ENCODE measurements around the gene PRKCH. TPM values are rescaled to one million over a fixed set of nuclear protein-coding genes. Genes with fewer than 3 reads are reported as not detected.

Gene PRKCH
- total and polyA plus RNA-seq, 2 of the 13 experiments (the other 11 are each of a cell fraction or from before 2014, with no cell fraction given), result 0.48 to 1.3 TPM

DNA sequence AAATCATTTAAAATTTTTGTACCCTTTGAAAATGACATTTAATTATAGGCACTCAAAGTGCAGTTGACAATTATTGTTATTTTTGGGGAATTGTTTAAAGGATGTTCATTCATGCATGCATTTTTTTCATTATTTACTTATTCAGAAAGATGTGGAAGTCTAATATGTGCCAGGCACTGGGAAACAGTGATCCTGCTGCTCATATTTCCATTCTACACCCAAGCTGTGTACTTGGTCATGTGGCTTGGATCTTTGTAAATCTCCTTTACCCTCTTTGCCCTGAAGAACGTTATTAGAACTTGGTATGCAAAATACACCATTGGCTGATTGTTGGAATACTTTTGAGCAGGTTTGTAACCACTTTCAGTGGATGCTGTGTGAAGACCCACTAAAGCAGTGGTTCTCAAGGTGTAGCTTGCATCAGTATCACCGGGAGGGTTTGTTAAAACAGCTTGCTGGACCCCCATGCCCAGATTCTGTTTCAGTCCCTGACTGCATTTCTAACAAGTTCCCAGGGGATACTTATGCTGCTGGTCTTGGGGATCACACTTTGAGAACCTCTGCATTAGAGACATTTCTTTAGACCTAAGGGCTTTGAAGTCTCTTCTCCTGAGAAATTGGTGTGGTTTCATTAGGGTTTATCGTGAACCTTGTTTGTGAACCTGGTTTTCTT is 47.5 kb downstream of the PRKCH start:
- FAIRE-seq, result no peak
- in situ Hi-C loops (cut with HindIII; ENCODE audit: extremely low pct_ligation_motif_present, low pct_unique_long_range_greater_than_20kb), result no loop called here
- ChIA-PET CTCF (ENCODE audit: low intra/inter-chr PET ratio, low total read pairs) (no interaction called here), POLR2A (no interaction called here)
- no peak overlapping the region for H3K4me3 ChIP-seq (replicated peaks in 1 of 3; ENCODE audit: insufficient read depth in 1 of 3, low read depth in 2 of 3, low read length in 3 of 3)
- H4K20me1 ChIP-seq (ENCODE audit: insufficient read depth, low read length), result no peaks in the 10 kb centered on the region
- BruUV-seq (replicated peaks), result no TSS peak
- intact Hi-C loops (cut with micrococcal nuclease; ENCODE audit: unreplicated experiment), result no loop called here
- H3K9ac ChIP-seq (ENCODE audit: insufficient read depth, low read depth, low read length), result no peak overlapping the region
- no peak overlapping the region for H3K27ac ChIP-seq (ENCODE audit: extremely low read length, insufficient read depth, low read length)
- H3K9me3 ChIP-seq (ENCODE audit: low read length), result peaks cover 2% of the 10 kb centered on the region; the same call in 1 of the 2 replicates
- no peak for DNase-seq (ENCODE audit: low spot score)
- WGBS (ENCODE audit: low lambda C conversion rate), result 5% methylated on average over 2 of the region's 3 CpGs
- ATAC-seq, result no peak
- no peaks in the 10 kb centered on the region for H3K4me1 ChIP-seq (ENCODE audit: insufficient read depth, low read length)
- no peak overlapping the region for H2AFZ ChIP-seq (ENCODE audit: low read length)
- no peaks in the 10 kb centered on the region for H3K36me3 ChIP-seq (replicated peaks in 1 of 2; ENCODE audit: control insufficient read depth in 1 of 2, insufficient read depth in 2 of 2, low read length in 2 of 2)
- no peaks in the 10 kb centered on the region for H3K79me2 ChIP-seq (ENCODE audit: insufficient read depth, low read length)
- H3K27me3 ChIP-seq (ENCODE audit: control insufficient read depth in 1 of 2, insufficient read depth in 2 of 2, low read length in 2 of 2), result no peaks in the 10 kb centered on the region; a peak in 1 of 5 replicates
- no peak overlapping the region for H3K4me2 ChIP-seq (ENCODE audit: low read depth, low read length)
- TF ChIP-seq ZNF562 (CRISPR knock-in tag; IDR thresholded peaks at IDR 0.05; ENCODE audit: borderline replicate concordance) (no peak), CREB1 (IDR thresholded peaks at IDR 0.05) (no peak), CREB1 (CRISPR knock-in tag; IDR thresholded peaks at IDR 0.05) (no peak), ZMYM2 (CRISPR knock-in tag; IDR thresholded peaks at IDR 0.05) (no peak), HMG20B (CRISPR knock-in tag; conservative IDR thresholded peaks at IDR 0.05) (no peak), MEIS1 (CRISPR knock-in tag; IDR thresholded peaks at IDR 0.05; ENCODE audit: borderline replicate concordance) (no peak), ZNF124 (CRISPR knock-in tag; IDR thresholded peaks at IDR 0.05) (no peak), SATB2 (CRISPR knock-in tag; IDR thresholded peaks at IDR 0.05) (no peak), SNAPC2 (CRISPR knock-in tag; IDR thresholded peaks at IDR 0.05) (no peak), JUND (CRISPR knock-in tag; IDR thresholded peaks at IDR 0.05) (no peak), ZNF674 (CRISPR knock-in tag; IDR thresholded peaks at IDR 0.05; ENCODE audit: low read depth) (no peak), ZNF3 (CRISPR knock-in tag; IDR thresholded peaks at IDR 0.05) (no peak)
- TF ChIP-seq, protein P1, sequence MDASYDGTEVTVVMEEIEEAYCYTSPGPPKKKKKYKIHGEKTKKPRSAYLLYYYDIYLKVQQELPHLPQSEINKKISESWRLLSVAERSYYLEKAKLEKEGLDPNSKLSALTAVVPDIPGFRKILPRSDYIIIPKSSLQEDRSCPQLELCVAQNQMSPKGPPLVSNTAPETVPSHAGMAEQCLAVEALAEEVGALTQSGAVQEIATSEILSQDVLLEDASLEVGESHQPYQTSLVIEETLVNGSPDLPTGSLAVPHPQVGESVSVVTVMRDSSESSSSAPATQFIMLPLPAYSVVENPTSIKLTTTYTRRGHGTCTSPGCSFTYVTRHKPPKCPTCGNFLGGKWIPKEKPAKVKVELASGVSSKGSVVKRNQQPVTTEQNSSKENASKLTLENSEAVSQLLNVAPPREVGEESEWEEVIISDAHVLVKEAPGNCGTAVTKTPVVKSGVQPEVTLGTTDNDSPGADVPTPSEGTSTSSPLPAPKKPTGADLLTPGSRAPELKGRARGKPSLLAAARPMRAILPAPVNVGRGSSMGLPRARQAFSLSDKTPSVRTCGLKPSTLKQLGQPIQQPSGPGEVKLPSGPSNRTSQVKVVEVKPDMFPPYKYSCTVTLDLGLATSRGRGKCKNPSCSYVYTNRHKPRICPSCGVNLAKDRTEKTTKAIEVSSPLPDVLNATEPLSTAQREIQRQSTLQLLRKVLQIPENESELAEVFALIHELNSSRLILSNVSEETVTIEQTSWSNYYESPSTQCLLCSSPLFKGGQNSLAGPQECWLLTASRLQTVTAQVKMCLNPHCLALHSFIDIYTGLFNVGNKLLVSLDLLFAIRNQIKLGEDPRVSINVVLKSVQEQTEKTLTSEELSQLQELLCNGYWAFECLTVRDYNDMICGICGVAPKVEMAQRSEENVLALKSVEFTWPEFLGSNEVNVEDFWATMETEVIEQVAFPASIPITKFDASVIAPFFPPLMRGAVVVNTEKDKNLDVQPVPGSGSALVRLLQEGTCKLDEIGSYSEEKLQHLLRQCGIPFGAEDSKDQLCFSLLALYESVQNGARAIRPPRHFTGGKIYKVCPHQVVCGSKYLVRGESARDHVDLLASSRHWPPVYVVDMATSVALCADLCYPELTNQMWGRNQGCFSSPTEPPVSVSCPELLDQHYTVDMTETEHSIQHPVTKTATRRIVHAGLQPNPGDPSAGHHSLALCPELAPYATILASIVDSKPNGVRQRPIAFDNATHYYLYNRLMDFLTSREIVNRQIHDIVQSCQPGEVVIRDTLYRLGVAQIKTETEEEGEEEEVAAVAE (CRISPR knock-in tag; IDR thresholded peaks at IDR 0.05; ENCODE audit: borderline replicate concordance), result no peak
- TF ChIP-seq, protein P2, sequence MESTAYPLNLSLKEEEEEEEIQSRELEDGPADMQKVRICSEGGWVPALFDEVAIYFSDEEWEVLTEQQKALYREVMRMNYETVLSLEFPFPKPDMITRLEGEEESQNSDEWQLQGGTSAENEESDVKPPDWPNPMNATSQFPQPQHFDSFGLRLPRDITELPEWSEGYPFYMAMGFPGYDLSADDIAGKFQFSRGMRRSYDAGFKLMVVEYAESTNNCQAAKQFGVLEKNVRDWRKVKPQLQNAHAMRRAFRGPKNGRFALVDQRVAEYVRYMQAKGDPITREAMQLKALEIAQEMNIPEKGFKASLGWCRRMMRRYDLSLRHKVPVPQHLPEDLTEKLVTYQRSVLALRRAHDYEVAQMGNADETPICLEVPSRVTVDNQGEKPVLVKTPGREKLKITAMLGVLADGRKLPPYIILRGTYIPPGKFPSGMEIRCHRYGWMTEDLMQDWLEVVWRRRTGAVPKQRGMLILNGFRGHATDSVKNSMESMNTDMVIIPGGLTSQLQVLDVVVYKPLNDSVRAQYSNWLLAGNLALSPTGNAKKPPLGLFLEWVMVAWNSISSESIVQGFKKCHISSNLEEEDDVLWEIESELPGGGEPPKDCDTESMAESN (CRISPR knock-in tag; conservative IDR thresholded peaks at IDR 0.05), result no peak
- TF ChIP-seq, protein P3, sequence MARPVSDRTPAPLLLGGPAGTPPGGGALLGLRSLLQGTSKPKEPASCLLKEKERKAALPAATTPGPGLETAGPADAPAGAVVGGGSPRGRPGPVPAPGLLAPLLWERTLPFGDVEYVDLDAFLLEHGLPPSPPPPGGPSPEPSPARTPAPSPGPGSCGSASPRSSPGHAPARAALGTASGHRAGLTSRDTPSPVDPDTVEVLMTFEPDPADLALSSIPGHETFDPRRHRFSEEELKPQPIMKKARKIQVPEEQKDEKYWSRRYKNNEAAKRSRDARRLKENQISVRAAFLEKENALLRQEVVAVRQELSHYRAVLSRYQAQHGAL (CRISPR knock-in tag; IDR thresholded peaks at IDR 0.05; ENCODE audit: not compliant biosample characterization), result no peak
- TF ChIP-seq, protein P4, sequence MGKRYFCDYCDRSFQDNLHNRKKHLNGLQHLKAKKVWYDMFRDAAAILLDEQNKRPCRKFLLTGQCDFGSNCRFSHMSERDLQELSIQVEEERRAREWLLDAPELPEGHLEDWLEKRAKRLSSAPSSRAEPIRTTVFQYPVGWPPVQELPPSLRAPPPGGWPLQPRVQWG (CRISPR knock-in tag; IDR thresholded peaks at IDR 0.05; ENCODE audit: borderline replicate concordance, low read depth), result no peak
